ENCODE data around the gene PTRH1. TPM values are rescaled to one million over a fixed set of nuclear protein-coding genes. Genes with fewer than 3 reads are reported as not detected.

PTRH1 gene, protein sequence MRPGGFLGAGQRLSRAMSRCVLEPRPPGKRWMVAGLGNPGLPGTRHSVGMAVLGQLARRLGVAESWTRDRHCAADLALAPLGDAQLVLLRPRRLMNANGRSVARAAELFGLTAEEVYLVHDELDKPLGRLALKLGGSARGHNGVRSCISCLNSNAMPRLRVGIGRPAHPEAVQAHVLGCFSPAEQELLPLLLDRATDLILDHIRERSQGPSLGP
- total RNA-seq (10 to 100 TPM in 1 of 2 donors, 1 to 10 TPM in 1; 8.6 to 28.2 TPM), polyA plus RNA-seq (10 to 100 TPM; 21.2 to 41.7 TPM)
- long read RNA-seq, donor 1, transcript PTRH1-208 (5 exons, 814 nt): major isoform, 6 of 8 reads
- long read RNA-seq, donor 1, partial matches to known transcripts: 0 of 8 reads
- long read RNA-seq, donor 1, other reads (novel, unspliced or antisense): 0 of 8 reads
- long read RNA-seq, donor 2, transcript PTRH1-208 (5 exons, 814 nt): major isoform, 6 of 7 reads
- long read RNA-seq, donor 2, partial matches to known transcripts: 0 of 7 reads
- long read RNA-seq, donor 2, other reads (novel, unspliced or antisense): 0 of 7 reads
- long read RNA-seq, donor 3, partial matches to known transcripts: 0 of 2 reads
- long read RNA-seq, donor 3, other reads (novel, unspliced or antisense): 0 of 2 reads
- long read RNA-seq, donor 4, partial matches to known transcripts: 0 of 3 reads
- long read RNA-seq, donor 4, other reads (novel, unspliced or antisense): 0 of 3 reads
- long read RNA-seq, donor 5, transcript PTRH1-208 (5 exons, 814 nt): major isoform, 6 of 8 reads
- long read RNA-seq, donor 5, partial matches to known transcripts: 0 of 8 reads
- long read RNA-seq, donor 5, other reads (novel, unspliced or antisense): 0 of 8 reads

GRCh38 chr9:127715470-127716337 is at the start of gene PTRH1, which contains the start of gene TTC16:
PTRH1 (minus strand) TSS chr9:127715663; CDS start chr9:127715639, 24 bp downstream.
TTC16 (plus strand) TSS chr9:127716079; CDS start chr9:127716146, 67 bp downstream.
- TF ChIP-seq CTCF (IDR thresholded peaks at IDR 0.05; ENCODE audit: control extremely low read depth, extremely low read depth): no peak
- H3K9ac ChIP-seq (ENCODE audit: insufficient read depth in 1 of 2, low read length in 2 of 2): peak within 1 kb of the TSS; percentile 51 to 79
- H3K4me1 ChIP-seq (ENCODE audit: control insufficient read depth in 5 of 5, insufficient read depth in 5 of 5, low read length in 5 of 5): peaks cover 0 to 10% (median 0%) of the 10 kb centered on the region in 5 donors
- H3K4me3 ChIP-seq: peak within 1 kb of the TSS; percentile 74
- H3K36me3 ChIP-seq (ENCODE audit: control insufficient read depth in 4 of 4, insufficient read depth in 4 of 4, low read length in 4 of 4): peaks cover 0 to 6% (median 0%) of the 10 kb centered on the region in 4 donors
- no peaks in the 10 kb centered on the region for H3K9me3 ChIP-seq (ENCODE audit: control insufficient read depth in 4 of 4, insufficient read depth in 3 of 4, low read length in 3 of 4)
- no peaks in the 10 kb centered on the region for H3K27me3 ChIP-seq (ENCODE audit: control insufficient read depth in 3 of 3, insufficient read depth in 3 of 3, low read length in 2 of 3)
- H3K27ac ChIP-seq (ENCODE audit: low read depth in 1 of 2, low read length in 1 of 2): peak within 1 kb of the TSS; percentile 73 to 74
- DNase-seq (peak; percentile 98), ATAC-seq (ENCODE audit: insufficient read depth, low FRiP score) (peak; percentile 98)
- WGBS, 2 donors: 5 to 7% methylated on average over 65 of the region's 65 CpGs

DNA sequence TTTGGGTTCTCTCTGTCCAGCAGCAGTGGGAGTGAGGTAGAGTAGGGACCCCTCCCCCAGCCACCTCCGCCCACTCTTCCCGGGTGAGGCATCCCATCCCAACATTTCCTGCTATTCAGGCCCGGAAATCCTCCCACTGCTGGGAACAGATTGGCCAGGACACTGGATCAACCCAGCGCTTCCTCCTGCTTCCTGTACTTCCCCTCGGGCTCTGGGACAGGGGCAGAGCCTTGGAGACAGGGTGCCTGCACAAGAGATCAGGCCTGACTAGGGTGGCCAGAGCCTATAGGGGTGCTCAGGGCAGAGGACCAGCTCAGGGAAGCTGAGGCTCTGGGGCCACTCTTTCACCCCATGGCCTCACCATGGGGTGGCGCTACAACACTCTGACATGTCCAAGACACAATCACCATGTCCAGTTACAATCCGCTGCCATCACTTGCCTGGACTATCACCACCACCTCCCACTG is 48.5 kb upstream of the PTRH1 start:
- 46 to 70% methylated on average over 7 of the region's 7 CpGs for WGBS, 2 donors
- ATAC-seq (ENCODE audit: insufficient read depth, low FRiP score) (peak; percentile 76), DNase-seq (peak; percentile 26 to 56 (median 37))
- Histone ChIP-seq H3K4me1 (ENCODE audit: control insufficient read depth in 5 of 5, insufficient read depth in 5 of 5, low read length in 5 of 5) (peaks cover 0 to 19% (median 8%) of the 10 kb centered on the region in 5 donors), H3K4me3 (no peak overlapping the region), H3K27me3 (ENCODE audit: control insufficient read depth in 3 of 3, insufficient read depth in 3 of 3, low read length in 2 of 3) (no peaks in the 10 kb centered on the region), H3K9ac (ENCODE audit: insufficient read depth in 1 of 2, low read length in 2 of 2) (no peak overlapping the region), H3K9me3 (ENCODE audit: control insufficient read depth in 4 of 4, insufficient read depth in 3 of 4, low read length in 3 of 4) (no peaks in the 10 kb centered on the region), H3K36me3 (ENCODE audit: control insufficient read depth in 4 of 4, insufficient read depth in 4 of 4, low read length in 4 of 4) (peaks cover 0 to 9% (median 0%) of the 10 kb centered on the region in 4 donors), H3K27ac (ENCODE audit: low read depth in 1 of 2, low read length in 1 of 2) (peak overlapping the region; percentile 72 to 89)
- TF ChIP-seq CTCF (IDR thresholded peaks at IDR 0.05; ENCODE audit: control extremely low read depth, extremely low read depth): peak; percentile 13

DNA sequence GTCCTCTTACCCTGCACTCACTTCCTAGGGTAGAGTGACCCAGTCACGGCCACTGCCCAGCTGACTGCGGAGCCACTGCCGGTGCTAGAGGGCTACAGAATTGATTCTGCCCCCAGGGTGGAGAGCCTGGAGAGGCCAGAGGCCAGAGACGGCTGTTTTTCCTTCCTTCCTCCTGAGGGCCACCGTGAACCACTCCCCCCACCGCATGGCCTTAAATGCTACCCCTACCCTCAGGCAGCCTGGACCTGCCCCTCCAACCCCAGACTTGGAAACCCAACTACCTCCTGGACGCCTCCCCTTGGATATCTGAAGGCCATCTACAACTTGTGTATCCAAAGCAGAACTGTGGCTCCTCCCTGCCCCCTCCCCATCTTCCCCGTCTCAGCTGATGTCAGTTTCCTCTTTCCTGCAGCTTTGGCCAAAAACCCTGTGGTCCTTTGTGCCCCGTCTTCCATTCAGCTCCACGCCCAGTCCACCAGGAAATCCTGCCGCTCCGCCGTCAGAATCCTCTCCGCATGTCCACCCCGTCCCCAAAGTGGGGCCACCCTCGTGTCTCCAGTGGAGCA is 46.7 kb upstream of the PTRH1 start:
- Histone ChIP-seq H3K27me3 (ENCODE audit: control insufficient read depth in 3 of 3, insufficient read depth in 3 of 3, low read length in 2 of 3) (no peaks in the 10 kb centered on the region), H3K9me3 (ENCODE audit: control insufficient read depth in 4 of 4, insufficient read depth in 3 of 4, low read length in 3 of 4) (no peaks in the 10 kb centered on the region), H3K9ac (ENCODE audit: insufficient read depth in 1 of 2, low read length in 2 of 2) (no peak overlapping the region), H3K27ac (ENCODE audit: low read depth in 1 of 2, low read length in 1 of 2) (peak overlapping the region; percentile 78 to 93), H3K4me3 (no peak overlapping the region), H3K36me3 (ENCODE audit: control insufficient read depth in 4 of 4, insufficient read depth in 4 of 4, low read length in 4 of 4) (peaks cover 0 to 12% (median 0%) of the 10 kb centered on the region in 4 donors), H3K4me1 (ENCODE audit: control insufficient read depth in 5 of 5, insufficient read depth in 5 of 5, low read length in 5 of 5) (peaks cover 0 to 13% (median 0%) of the 10 kb centered on the region in 5 donors)
- no peak for TF ChIP-seq CTCF (IDR thresholded peaks at IDR 0.05; ENCODE audit: control extremely low read depth, extremely low read depth)
- WGBS, 2 donors: 13 to 30% methylated on average over 16 of the region's 16 CpGs
- ATAC-seq (ENCODE audit: insufficient read depth, low FRiP score) (peak; percentile 35), DNase-seq (peak in 2 of 3 donors; percentile 35 to 66)
